HepG2 (cell line): ENCODE data around the gene ZNF273. TPM values are rescaled to one million over a fixed set of nuclear protein-coding genes. Genes with fewer than 3 reads are reported as not detected.
A peak's percentile ranks its signal among the peaks of the same experiment; 100 is the strongest.
"Not testable (repeated sequence)": the region's sequence is repeated elsewhere in the genome, so short reads cannot be mapped to it uniquely, and the experiment has no call there.

Experiments used
- ATAC-seq: fragments of 200-7000 bp; cut with Tn5 transposase; 3 replicates; pipeline ENCODE4 v1.9.1; 2020; ENCODE audit warnings: mild to moderate bottlenecking, moderate library complexity
- BruUV-seq: library from RNA; stranded (reverse); fragments of 400-500 nt; replicated peaks from 2 replicates; lab custom pipeline; 2021; lab: Mats Ljungman, UMichigan
- CTCF ChIA-PET: fragments of 300-600 bp; formaldehyde crosslinking; extraction: SDS; loops from one replicate; lab custom pipeline; 2021; ENCODE audit warnings: low total read pairs, inconsistent platforms, low intra/inter-chr PET ratio; lab: Yijun Ruan, JAX
- POLR2A ChIA-PET: fragments of 350-600 bp; sonication (Branson Sonifier 250); formaldehyde crosslinking; loops from one replicate; lab custom pipeline; 2020; ENCODE audit warnings: antibody characterized with exemption, inconsistent platforms; lab: Yijun Ruan, JAX
- DNase-seq: peaks from one replicate; pipeline ENCODE4 v3.0.0-alpha.2; 2015; ENCODE audit warnings: low spot score
- FAIRE-seq: peaks from 3 replicates; lab custom pipeline; 2011; peaks lifted over from hg19 to GRCh38; lab: Jason Lieb, UNC
- H2AFZ ChIP-seq: one replicate; pipeline ENCODE4 v1.6.1; 2011; ENCODE audit warnings: low read length, inconsistent platforms
- H3K27ac ChIP-seq: fragments of 300-600 bp; 3 replicates; pipeline ENCODE4 v1.8.0; 2011; ENCODE audit warnings: mixed run types, mild to moderate bottlenecking, mixed read lengths, low read length, inconsistent platforms; ENCODE audit not compliant: insufficient read depth; ENCODE audit errors: extremely low read length
- H3K27me3 ChIP-seq, 2 experiments: fragments of 200-600 bp in 1 of 2; 2 replicates in 1 of 2; 3 replicates in 1 of 2; pipeline versions ENCODE4 v1.6.0 to v1.8.0; 2011; ENCODE audit warnings: low read length in 2 of 2, mild to moderate bottlenecking in 2 of 2, moderate library complexity in 2 of 2, inconsistent platforms in 1 of 2; ENCODE audit not compliant: insufficient read depth in 2 of 2, control insufficient read depth in 1 of 2
- H3K36me3 ChIP-seq, 2 experiments: fragments of 200-600 bp in 1 of 2; replicated peaks in 1 of 2; 2 replicates in 1 of 2; 3 replicates in 1 of 2; pipeline versions ENCODE4 v1.5.1 to v1.8.0; 2011; ENCODE audit warnings: low read length in 2 of 2, inconsistent platforms in 1 of 2; ENCODE audit not compliant: insufficient read depth in 2 of 2, control insufficient read depth in 1 of 2
- H3K4me1 ChIP-seq: 2 replicates; pipeline ENCODE4 v1.5.1; 2012; ENCODE audit warnings: low read length, inconsistent platforms; ENCODE audit not compliant: insufficient read depth
- H3K4me2 ChIP-seq: 2 replicates; pipeline ENCODE4 v1.6.0; 2011; ENCODE audit warnings: low read depth, low read length, inconsistent platforms
- H3K4me3 ChIP-seq, 3 experiments: fragments of 200-600 bp in 1 of 3; sonication (generic), shearing (Covaris generic) in 1 of 3; replicated peaks in 1 of 3; 2 replicates each; pipeline ENCODE4 v1.5.1; 2011 to 2016; ENCODE audit warnings: low read length in 3 of 3, inconsistent platforms in 2 of 3, low read depth in 2 of 3, mild to moderate bottlenecking in 2 of 3, control low read depth in 1 of 3, mixed read lengths in 1 of 3; ENCODE audit not compliant: insufficient read depth in 1 of 3
- H3K79me2 ChIP-seq: one replicate; pipeline ENCODE4 v1.6.1; 2011; ENCODE audit warnings: low read length, inconsistent platforms; ENCODE audit not compliant: insufficient read depth
- H3K9ac ChIP-seq: 2 replicates; pipeline ENCODE4 v1.6.0; 2011; ENCODE audit warnings: mild to moderate bottlenecking, low read depth, low read length, inconsistent platforms; ENCODE audit not compliant: insufficient read depth
- H3K9me3 ChIP-seq: 2 replicates; pipeline ENCODE4 v1.5.1; 2012; ENCODE audit warnings: mild to moderate bottlenecking, low read length
- H4K20me1 ChIP-seq: 2 replicates; pipeline ENCODE4 v1.6.0; 2011; ENCODE audit warnings: inconsistent platforms, mild to moderate bottlenecking, low read length, moderate library complexity; ENCODE audit not compliant: insufficient read depth
- ZNF761 ChIP-seq: sonication (generic); formaldehyde crosslinking; conservative IDR thresholded peaks from 2 replicates; pipeline ENCODE4 v1.4.0; 2020; ENCODE audit warnings: mild to moderate bottlenecking, missing genetic modification reagents
- WGBS: methylation state at CpG from one replicate; pipeline ENCODE4 v1.1.6; 2017; ENCODE audit warnings: low lambda C conversion rate; 5-methylcytosine and 5-hydroxymethylcytosine counted together
- in situ Hi-C: cut with HindIII; loops from 2 replicates; pipeline ENCODE4 v1.10.0; 2017; ENCODE audit warnings: low pct_unique_long_range_greater_than_20kb; ENCODE audit not compliant: extremely low pct_ligation_motif_present
- intact Hi-C: fragments of 100-400 bp; cut with micrococcal nuclease; formaldehyde crosslinking; loops from one replicate; pipeline ENCODE4 v1.10.0; 2022; ENCODE audit not compliant: unreplicated experiment
- polyA plus RNA-seq, 8 experiments: library from polyadenylated mRNA; depleted of rRNA in 3 of 8; stranded (reverse) in 7 of 8; unstranded in 1 of 8; fragments of >200 nt; fragmentation: Illumina TruSeq in 4 of 8; extraction: Trizol in 4 of 8; gene quantifications; 2 replicates each; pipeline versions ENCODE4 v1.2.1 to v1.2.3, GENCODE V29; 2011 to 2016; ENCODE audit warnings: low read depth in 4 of 8, missing spikeins in 1 of 8, mixed read lengths in 1 of 8; ENCODE audit not compliant: insufficient read depth in 1 of 8
- total RNA-seq, 5 experiments: library from RNA; depleted of rRNA; stranded (reverse); fragments of >200 nt; fragmentation: Illumina TruSeq; extraction: Trizol; gene quantifications; 2 replicates each; pipeline ENCODE4 v1.2.3, GENCODE V29; 2016; ENCODE audit warnings: low read depth in 1 of 5

ZNF273 gene
- total and polyA plus RNA-seq, 2 of the 13 experiments (the other 11 are each of a cell fraction or from before 2014, with no cell fraction given) = 1.7 to 5.8 TPM

GRCh38 chr7:64915301-64915700, 12.2 kb downstream of the ZNF273 start:
- POLR2A ChIA-PET, ATAC-seq, H3K4me3 ChIP-seq, H4K20me1 ChIP-seq, H3K9ac ChIP-seq, H3K36me3 ChIP-seq, H2AFZ ChIP-seq, H3K27ac ChIP-seq, CTCF ChIA-PET, in situ Hi-C loops, H3K4me2 ChIP-seq, DNase-seq, H3K4me1 ChIP-seq, FAIRE-seq, H3K27me3 ChIP-seq, intact Hi-C loops, BruUV-seq: not testable (repeated sequence)
- H3K9me3 ChIP-seq = peaks cover 11% of the 10 kb centered on the region
- 90% methylated on average over 9 of the region's 9 CpGs for WGBS
- peak; percentile 98 for TF ChIP-seq ZNF761 (CRISPR knock-in tag)
- H3K79me2 ChIP-seq = peaks cover 26% of the 10 kb centered on the region

GRCh38 chr7:64928252-64929187, 25.4 kb downstream of the ZNF273 start:
- Histone ChIP-seq H3K36me3 (peaks cover 0 to 24% of the 10 kb centered on the region in 2 experiments; a peak in 2 of 5 replicates), H3K9me3 (peaks cover 46% of the 10 kb centered on the region)
- H3K27ac ChIP-seq, POLR2A ChIA-PET, CTCF ChIA-PET, H2AFZ ChIP-seq, H3K9ac ChIP-seq, H3K79me2 ChIP-seq, BruUV-seq, H4K20me1 ChIP-seq, H3K4me2 ChIP-seq, in situ Hi-C loops, H3K27me3 ChIP-seq, intact Hi-C loops, H3K4me1 ChIP-seq, DNase-seq, ATAC-seq, FAIRE-seq, H3K4me3 ChIP-seq: not testable (repeated sequence)
- WGBS = 97% methylated on average over 4 of the region's 4 CpGs
